ENCODE results near the gene DNAJB1. TPM values are rescaled to one million over a fixed set of nuclear protein-coding genes. Genes with fewer than 3 reads are reported as not detected.

The DNAJB1 gene
- 88.9 and 129 TPM in 2 replicates for total RNA-seq

DNA sequence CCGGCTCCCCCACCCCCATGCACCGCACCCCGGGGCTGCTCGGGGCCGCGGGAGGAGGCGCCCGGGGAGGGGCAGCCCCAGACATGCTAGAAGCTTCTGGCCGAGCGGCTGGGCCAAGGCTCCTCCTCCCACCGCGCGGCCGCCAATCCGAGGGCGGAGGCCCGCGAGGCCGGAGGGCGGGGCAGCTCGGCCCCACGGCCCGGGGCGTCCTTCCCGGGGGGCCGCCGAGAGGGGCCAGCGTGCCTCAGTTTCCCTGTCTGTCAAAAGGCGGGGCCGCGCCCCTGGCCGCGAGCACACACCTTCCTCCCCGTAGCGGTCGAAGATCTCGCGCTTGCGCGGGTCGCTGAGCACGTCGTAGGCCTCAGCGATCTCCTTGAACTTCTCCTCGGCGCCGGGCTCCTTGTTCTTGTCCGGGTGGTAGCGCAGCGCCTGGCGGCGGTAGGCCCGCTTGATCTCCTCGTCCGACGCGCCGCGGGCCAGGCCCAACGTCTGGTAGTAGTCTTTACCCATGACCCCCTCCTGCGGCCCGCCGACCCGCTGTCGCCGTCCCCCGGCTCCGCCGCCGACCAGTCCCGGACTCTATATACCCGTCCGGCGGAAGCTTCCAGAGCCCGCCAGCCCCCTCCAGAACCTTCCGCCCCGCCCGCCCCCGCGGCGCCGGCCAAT is at the start of gene DNAJB1:
DNAJB1 (minus strand) TSS at position 558 of the 666 bp plus-strand sequence; CDS start at position 510, 48 bp downstream.

DNA sequence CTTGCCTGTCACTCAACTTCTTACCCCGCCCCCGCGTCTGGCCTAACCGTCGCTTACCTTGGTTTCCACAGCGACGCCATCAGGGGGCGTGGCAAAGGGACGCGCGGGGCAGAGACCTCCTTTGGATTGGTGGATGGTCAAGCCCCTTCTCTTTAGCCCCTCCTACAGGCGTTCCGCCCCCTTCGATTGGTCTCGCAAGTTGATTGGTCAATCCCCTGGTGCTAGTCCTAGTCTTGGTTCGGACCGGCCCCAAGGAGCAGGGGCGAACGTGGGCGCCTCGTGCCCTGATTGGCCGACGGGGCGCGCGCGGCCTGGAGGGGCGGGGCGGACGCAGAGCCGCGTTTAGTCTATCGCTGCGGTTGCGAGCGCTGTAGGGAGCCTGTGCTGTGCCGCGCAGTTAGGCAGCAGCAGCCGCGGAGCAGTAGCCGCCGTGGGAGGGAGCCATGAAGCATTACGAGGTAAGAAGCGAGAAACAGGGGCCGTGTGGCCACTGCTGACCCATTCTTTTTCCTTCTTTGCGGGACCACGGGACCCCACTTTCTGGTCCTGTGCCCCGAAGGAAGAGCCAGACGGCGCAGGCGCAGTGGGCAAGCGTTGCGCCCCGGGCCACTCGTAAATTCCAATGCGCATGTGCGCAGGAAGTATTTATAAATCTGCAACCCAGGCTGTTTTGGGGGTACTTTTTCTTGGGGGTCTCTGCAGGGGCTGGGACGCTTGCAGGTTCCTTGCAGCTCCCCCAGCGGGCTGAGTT is 11.2 kb upstream of the DNAJB1 start, which contains the start of gene TECR:
TECR (plus strand) TSS at position 341 of the 751 bp plus-strand sequence; CDS start at position 444, 103 bp downstream.

DNA sequence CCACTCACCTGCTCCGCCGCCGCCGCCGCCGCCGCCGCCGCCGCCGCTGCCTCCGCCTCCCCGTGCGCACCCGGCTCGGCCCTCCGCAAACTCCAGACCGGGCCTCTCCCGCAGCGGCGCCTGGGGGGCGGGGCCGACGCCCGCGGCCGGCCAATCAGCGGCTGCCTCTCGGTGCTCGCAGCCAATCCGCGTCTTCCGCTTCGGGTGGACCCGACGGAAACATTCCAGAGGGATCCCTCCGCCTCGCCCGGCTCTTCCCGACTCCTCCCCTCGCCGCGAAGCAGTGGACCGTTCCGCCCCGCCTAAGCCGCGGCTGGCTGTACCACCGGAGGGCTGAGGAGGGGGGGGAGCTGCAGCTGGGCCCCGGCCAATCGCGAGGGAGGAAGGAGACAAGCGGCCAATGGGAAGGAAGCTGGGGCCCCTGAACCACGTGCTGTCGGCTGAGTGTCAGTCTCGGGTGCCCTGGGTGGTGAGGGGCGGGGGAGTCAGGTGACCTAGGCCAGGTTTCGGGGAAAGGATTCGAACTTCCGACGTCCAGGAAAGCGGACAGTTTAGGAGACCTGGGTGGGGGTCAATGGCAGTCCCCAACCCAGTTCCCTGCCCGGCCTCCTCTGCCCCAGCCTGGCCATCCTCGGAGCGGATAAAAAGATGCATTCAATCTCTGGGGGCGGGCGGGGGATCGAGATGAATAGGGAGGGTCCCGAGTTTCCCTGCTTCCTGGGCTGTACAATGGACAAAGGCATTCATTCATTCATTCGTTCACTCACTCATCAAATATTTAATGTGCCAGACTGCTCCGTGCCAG is 22.0 kb downstream of the DNAJB1 start, which contains the start of gene GIPC1:
GIPC1 (minus strand) TSS at position 99 of the 805 bp plus-strand sequence. CDS start 13,151 bp downstream, outside the sequence.

DNA sequence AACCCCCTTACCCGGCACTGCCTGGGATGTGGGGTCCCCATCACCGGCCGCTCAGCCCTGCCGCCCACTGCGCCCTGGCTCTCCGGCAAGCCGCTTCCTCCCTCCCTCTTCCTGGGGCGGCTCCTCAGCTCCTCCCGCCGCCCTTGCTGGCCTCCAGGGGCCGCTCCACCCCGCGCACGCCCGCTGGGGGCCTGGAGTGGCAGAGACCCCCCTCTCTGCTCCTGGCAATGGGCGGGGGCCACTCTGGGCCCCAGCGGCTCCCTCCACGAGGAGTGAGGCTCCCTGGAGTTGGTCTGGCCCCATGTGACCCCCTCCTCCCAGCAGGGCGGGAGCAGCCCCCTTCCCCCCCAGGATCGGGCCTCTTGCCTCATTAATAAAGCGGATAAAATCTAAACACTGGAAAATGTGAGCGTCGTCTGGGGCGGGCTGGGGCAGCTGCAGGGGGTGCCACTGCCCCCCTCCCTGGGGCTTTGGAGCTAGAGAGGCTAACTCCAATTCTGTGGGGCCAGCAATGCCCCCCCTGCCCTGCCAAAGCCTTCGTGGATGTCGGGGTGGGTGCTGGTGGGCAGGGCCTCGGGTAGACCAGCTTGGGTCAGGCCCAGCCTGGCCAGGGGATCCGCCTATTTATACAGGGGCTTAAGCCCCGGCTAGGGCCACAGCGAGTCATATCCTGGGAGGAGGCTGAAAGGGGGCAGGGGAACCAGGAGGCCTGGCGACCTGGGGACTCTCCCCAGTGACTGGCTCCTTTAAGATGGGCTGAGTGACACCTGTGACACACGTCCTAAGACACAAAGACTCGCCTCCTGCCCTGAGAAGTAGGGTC is 42.7 kb downstream of the DNAJB1 start, which contains the start of gene PTGER1:
PTGER1 (minus strand) TSS at position 104 of the 823 bp plus-strand sequence. CDS start 1,034 bp downstream, outside the sequence.

Other genes starting within 250 kb of the DNAJB1 start
- 2.1 and 18.9 TPM in 2 replicates for gene ADGRE5, start 137.0 kb downstream of the DNAJB1 start, total RNA-seq
- gene DDX39A, start 99.1 kb downstream of the DNAJB1 start, total RNA-seq: 41.3 and 45.1 TPM in 2 replicates
- gene PKN1, start 85.1 kb downstream of the DNAJB1 start, total RNA-seq: 23.6 and 49.4 TPM in 2 replicates
- 0.43 and 1.0 TPM in 2 replicates for gene PTGER1, start 43.0 kb downstream of the DNAJB1 start, total RNA-seq
- gene GIPC1, start 22.3 kb downstream of the DNAJB1 start, total RNA-seq: 199 and 219 TPM in 2 replicates
- 23.9 and 48.9 TPM in 2 replicates for gene TECR, start 11.2 kb upstream of the DNAJB1 start, total RNA-seq
- 99.7 and 197 TPM in 2 replicates for gene NDUFB7, start 53.7 kb upstream of the DNAJB1 start, total RNA-seq
- not detected in 2 replicates for gene CLEC17A, start 64.7 kb upstream of the DNAJB1 start, total RNA-seq
- gene ADGRE3, start 156.4 kb upstream of the DNAJB1 start, total RNA-seq: not detected in 2 replicates
- gene ZNF333, start 171.7 kb upstream of the DNAJB1 start, total RNA-seq: 12.2 and 12.3 TPM in 2 replicates